ENCODE results near the gene ANTXR2.

ANTXR2 gene

DNA sequence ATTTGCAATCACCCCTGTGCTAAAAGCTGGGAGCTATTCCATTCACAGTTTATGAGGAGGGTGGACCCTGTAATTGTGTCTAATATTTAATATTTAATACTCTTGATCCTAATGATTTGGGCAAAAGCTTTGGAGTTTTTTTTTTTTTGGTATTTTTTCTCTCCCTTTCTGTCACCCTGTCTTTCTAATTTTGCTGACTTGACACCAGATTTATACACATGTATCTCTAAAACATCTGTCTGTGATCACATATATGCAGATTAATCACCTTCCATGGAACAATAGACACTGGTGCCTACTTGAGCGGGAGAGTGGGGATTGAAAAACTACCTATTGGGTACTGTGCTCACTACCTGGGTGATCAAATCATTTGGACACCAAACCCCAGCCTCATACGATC lies 18.7 kb upstream of the ANTXR2 start:
- no peak for DNase-seq

DNA sequence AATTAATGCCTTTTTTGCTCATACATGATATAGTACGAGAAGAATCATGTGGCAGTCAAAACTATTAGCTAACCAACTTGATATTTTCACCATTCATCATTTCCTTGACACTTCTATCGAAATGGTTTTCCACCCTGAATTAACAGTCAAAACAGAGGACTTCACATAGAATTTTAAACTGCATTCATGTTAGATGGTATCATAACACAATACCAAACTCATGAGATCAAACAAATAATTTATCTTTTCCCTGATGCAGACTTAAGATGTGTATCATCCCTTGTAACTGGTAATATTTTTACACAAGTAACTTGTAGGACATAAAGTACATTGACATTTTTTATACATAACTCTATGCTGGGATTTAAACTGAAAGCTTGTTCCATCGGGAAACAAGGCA lies 18.2 kb upstream of the ANTXR2 start:
- no peak for DNase-seq

DNA sequence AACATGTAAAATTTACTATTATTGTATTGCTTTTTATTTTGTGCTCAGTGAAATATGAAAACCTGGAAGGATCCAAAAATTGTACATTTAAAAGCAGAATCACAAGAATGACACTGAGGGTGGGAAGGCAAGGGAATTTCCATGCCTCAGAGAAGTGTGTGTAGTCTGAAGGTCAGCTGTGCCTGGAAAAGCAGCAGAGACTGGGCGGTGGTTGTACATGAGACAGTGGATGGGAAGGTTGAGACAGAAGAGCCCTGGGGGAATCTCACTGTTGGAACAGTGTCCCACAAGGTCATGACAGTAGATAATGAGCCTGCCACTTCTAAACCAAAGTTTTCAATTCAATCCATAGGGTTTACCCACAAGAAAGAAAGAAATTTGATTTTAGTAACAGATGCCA lies 17.1 kb upstream of the ANTXR2 start:
- no peak for DNase-seq

DNA sequence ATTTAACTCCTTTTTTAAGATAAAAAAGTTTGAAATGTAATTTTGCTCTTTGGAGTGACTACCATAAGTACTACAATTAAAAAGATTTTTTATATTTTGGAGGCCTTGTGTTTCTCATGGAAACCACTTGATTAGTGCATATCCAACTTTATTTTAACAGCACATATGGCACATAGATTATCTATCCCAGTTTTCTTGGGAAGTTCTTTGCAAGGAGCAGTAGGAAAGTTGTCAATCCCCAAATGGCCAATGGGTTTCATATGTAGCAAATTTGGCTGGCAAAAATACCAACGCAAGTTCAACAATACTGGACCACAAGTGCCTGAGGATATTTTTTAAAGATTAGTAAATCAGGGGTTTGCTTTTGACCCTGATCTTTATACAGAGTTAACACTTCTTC lies 15.4 kb upstream of the ANTXR2 start:
- no peak for DNase-seq

DNA sequence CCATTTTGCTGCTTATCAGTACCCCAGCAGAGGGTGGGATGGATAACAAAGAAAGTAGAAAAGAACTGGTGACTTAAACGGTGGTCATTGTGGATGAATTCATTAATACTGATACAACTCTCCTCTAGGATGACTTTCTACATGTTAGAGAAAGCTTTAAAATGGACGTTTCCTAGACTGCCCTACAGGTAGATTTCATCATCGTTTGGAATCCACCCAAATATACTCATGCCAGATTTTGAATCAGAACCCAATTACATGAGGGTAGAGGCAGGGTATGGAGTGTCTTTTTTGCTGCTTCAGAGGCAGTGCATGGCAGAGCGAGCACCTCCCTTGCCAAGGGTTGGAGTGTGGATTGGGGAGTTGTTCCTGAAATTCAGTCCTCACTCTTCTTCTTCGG lies 13.3 kb upstream of the ANTXR2 start:
- DNase-seq: no peak

DNA sequence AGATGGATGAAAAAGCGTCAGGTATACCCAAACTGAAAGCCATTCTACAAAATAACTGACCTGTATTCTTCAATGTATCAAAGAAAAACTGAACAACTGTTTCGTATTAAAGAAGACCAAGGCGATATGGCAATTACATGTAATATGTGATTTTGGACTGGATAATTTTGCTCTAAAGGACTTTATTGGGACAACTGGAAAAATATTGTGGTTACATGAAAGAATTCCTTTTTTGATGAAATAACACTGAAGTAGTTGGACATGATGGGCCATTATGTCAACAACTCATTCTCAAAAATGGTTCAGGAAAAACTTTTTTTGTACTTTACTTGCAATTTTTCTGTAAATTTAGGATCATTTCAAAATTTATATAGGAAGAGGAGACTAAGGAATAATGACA lies 12.1 kb upstream of the ANTXR2 start:
- no peak for DNase-seq

DNA sequence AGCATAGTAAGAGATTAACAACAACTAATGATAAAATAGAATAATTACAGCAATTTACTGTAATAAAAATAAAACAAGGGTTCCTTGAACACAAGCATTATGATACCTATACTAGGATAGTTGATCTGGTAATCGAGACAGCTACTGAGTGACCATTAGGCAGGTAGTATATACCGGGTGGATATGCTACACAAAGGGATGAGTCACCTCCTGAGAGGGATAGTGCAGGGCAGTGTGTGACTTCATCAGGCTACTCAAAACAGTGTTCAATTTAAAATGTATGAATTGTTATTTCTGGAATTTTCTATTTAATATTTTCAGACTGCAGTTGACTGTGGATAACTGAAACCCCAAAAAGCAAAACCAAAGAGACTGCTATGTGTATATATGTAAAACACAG lies 9.7 kb upstream of the ANTXR2 start:
- DNase-seq: no peak

DNA sequence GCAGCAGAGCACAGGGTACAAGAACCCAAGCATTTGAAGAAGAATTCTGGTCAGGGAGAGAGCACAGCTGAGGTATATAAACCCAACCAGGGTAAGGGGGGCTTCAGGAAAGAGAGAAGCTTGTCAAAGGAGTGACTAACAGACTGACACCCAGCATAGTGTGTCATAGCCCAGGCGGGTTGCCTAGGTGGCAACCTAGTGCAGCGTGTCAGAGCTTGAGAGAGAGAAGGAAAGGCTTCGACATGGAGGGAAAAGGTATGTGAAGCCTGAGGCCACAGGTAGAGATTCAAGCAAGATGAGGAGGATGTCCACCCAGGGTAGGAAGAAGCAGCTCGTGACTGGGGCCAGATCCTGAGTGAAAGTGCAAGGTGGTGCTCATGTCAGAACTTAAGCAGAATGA lies 8.5 kb upstream of the ANTXR2 start:
- no peak for DNase-seq

DNA sequence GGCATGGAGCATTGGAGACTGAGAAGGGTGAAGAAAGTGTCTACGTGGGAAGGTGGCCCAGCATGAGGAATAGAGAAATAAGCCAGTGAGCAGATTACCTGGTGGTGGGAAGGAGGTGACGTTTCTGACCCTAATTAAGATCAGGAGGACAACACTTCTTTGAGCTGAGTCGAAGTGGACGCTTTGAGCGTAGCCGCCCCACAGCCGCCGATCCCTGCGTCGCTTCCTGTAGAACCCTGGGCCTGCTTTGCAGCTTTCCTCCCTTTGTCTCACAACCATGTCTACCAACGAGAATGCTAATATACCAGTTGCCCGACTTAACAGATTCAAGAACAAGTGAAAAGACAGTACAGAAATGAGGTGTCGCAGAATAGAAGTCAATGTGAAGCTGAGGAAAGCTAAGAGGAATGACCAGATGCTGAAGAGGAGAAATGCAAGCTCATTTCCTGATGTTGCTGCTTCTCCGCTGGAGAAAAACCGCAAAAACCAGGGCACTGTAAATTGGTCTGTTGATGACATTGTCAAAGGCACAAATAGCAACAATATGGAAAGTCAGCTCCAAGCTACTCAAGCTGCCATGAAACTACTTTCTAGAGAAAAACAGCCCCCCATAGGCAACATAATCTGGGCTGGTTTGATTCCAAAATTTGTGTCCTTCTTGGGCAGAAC lies 6.4 kb upstream of the ANTXR2 start:
- DNase-seq: peak; percentile 40

DNA sequence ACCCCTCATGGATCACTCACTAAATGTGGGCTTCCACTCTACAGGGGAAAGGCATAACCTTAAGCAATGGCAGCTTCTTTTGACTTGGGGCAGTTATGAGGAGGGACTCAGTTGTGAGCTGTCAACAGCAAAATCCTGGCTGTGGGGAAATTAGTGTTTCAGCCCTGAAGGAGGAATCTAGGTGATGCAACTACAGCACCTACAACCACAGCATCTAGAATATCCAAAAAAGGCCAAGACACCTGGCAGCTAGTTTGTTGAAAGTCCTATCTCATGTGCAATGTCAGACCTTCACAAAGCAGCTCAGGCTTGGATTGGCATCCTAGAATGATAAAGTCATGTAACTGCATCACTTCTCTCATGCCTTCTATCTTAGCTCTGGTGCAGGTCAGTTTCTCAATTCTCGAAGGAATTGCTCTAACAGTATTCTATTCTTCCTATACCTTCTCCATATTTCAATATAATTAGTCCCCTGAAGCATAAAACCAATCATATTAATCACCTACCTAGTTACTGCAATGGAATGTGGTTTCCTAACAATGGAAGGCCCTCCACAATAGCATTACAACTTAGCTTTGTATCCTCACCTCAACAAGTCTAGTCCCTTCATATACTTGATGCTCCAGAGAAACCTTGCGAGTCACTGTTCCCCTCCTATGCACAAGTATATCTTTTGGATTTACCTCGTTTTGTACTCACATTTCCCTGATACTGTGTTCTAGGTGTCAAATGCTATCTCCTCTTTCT lies 5.5 kb upstream of the ANTXR2 start:
- DNase-seq: no peak

DNA sequence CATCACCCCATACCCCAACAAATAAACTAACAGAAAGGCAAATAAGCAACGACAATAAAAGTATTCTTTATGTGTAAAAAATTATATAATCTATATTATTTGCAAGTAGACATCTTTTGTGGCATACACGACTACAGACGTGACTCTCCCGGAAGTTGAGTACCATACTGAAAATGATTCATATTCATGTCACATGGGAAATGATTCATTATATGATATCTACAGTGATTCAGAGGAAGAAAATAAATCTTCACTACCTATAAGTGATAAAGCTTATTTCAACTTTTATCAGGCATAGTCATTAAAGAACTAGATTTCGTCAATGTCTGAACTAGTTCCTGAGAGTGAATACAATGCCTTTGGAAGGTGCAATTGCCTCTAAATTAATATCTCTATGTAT lies 4.6 kb upstream of the ANTXR2 start:
- DNase-seq: peak; percentile 82

DNA sequence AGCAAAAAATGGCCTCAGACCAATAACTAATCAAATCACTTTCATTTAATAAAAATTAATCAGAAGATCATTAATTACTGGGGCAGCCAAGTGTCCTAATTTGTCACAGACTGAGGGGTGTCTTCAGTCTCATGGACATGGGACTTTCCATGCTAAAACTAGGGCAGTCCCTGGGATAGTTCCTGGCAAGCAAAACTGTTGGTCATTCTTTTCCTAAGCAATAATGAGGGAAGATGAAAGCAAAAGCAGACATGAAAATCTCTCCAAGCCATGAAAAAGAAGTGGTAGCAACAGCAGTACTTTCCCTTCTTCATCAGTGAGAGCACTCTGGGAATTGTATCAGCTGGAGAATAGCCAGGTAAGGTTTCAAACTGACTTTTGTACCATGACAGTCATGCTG lies 3.7 kb upstream of the ANTXR2 start:
- DNase-seq: no peak

DNA sequence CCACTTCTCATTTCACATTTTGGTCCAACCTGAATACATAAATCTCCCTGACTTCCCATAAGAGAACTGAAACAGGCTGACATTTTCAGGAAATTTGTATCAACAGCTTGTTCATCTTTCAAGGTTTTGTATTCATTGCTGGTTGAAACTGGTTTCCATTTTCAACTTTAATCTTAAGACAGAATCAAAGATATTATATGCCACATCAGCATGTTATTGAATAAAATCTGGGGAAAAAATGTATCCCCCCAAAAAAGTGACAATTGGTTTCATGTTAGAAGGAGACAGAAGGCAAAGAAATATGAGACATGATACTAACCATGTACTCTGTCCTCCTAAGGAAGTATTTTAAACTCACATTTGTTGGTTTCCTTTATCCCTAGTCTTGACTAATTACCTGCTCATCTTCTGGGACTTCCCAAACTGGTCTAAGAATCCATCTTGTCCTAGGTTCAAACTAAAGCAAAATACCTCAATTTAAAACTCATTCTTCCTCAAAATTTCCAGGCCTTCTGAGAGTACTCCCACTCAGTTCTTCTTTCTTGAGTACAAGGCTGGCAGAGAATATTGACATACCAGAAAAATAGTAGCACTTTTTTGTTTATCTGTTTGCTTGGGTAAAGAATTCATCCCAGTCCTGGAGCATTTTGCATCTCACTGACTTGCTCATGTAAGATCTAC lies 3.1 kb upstream of the ANTXR2 start:
- DNase-seq: no peak

DNA sequence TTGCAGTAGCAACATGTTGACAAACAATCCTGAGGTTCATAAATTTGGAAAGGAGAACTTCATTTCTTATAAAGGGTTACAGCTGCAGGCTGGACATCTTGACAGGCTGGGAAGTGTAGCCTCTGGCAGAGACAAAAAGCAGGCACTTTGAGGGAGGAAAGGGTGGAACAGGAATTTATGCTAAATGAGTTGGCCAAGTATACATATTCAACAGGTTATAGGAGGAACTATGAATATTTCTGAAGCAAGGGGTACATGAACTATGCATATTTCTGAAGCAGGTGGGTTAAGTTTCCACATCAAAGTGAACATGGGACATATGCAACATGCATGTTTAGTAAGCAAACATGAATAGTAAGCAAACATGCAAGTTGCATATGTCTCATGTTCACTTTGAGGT lies 1.6 kb upstream of the ANTXR2 start:
- no peak for DNase-seq

DNA sequence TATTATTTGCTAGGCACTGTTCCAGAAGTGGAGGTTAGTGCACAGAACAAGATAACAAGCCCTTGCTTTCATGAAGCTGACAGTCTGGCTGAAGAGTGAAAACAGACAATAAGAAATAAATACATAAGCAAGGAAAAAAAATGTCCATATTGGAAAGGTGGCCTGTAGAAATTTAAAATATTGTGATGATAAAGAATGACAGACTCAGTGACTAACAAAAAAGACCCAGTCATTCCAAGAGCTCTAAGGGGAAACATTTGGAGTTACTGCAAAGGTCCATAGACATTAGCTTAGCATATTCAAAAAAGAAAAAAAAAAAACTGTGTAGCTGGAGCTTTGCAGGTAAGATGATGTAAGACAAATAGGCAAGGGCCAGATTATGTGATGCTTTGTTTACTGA lies 1.0 kb upstream of the ANTXR2 start:
- DNase-seq: peak; percentile 37

DNA sequence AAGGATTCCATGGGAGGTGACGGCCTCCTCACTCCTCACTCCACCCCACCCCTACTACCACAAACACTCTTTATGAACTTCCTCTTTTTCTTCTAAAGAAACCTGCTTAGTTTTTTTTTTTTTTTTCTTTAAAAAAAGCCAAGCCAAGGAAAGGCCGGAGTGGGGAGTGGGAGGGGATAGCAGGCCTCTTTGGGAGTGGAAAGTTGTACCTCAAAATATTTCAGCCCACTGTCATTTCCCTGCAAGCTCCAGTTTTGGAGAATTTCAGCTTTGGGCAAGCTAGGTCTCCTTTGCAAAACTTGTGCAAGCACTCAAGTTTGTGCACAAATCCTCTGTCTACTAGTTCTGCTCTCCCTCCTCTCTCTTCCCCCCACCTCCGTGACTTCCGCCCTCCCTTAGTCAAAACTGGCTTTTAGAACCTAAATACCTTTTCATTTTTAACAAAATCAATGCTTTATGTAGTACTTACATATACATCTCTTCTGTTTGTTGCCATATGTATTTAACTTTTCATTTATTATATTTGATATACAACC lies 512 bp upstream of the ANTXR2 start:
- DNase-seq: peak; percentile 69

DNA sequence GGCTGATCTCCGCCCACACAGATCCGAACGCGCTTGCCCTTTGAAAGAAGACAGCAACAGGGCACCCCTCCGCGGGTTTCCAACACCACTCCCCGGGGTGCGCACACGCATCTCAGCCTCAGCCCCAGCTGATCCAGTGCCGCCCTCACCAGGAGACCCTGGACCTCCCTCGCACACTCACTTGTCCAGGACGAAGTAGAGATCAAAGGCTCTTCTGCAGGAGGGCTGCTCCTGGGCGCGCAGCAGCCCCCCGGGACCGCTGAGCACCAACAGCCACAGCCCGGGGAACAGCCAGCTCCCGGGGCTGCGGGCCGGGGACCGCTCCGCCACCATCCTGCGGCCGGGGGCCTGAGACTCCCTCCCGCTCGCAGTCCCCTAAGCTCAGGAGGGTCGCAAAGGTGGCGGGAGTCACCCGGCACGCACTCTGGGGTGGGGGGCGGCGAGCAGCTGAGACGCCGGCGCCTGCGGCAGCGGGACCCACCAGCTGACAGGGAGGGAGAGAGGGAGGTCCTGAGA lies 743 bp downstream of the ANTXR2 start:
- DNase-seq: peak; percentile 64

DNA sequence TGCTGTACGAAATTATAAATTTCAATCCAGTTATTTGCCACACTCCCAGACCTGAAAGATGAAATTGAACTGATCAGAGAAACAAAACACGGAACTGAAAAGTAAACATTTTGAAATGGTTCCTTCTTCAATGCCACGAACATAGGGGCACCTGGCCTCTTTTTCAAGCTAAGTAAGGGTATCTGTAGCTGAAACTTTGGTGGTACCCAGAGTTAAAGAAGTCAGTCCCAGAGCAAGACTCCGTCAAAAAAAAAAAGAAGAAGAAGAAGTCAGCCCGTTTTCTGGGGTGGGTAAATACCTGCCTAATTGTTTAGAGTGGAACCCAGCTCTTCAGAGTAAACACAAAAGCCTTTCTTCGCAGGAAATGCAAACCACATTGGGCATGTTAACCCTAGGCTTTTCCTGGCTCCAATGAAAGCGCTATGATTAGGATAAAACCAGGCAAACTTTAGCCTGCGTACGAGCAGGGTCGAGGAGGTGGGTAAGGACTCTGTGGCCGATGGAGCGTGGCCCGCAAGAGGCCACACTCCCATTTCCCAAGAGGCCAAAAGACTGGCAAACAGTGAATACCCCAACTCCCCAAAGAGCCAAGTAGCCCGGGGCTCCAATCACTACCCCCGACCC lies 1.3 kb downstream of the ANTXR2 start:
- no peak for DNase-seq

DNA sequence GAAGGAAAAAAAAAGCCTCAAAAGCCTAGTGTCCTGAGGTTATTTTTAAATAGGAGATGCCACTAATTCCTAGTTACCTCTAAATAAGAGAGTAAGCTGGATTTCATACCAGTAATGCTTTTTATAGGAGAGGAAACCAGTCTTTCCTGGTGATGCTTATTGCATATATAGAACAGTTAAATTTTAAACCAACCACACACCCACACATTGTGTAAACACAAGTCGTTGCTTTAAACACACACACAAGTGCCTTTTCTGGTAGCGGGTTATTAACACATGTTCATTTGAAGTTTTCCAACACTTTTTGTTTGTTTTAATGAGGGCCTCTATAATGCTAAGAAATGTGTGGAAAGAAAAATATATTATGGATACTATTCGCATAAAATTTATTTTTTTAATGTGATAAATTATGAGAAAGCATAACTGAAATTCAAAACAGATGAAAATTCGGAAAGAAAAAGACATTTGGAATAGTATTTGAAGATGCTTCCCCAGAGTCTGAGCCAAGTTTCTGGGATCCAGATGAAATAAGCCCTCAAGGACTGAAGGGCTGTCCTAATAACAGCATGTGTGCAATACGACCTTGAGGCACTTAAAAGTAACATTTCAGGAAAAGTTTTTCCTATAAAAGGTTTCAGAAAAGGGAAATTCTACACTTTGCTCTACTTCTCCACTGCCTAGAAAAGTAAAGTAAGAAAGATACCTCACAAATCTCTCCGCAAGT lies 2.0 kb downstream of the ANTXR2 start:
- DNase-seq: no peak

DNA sequence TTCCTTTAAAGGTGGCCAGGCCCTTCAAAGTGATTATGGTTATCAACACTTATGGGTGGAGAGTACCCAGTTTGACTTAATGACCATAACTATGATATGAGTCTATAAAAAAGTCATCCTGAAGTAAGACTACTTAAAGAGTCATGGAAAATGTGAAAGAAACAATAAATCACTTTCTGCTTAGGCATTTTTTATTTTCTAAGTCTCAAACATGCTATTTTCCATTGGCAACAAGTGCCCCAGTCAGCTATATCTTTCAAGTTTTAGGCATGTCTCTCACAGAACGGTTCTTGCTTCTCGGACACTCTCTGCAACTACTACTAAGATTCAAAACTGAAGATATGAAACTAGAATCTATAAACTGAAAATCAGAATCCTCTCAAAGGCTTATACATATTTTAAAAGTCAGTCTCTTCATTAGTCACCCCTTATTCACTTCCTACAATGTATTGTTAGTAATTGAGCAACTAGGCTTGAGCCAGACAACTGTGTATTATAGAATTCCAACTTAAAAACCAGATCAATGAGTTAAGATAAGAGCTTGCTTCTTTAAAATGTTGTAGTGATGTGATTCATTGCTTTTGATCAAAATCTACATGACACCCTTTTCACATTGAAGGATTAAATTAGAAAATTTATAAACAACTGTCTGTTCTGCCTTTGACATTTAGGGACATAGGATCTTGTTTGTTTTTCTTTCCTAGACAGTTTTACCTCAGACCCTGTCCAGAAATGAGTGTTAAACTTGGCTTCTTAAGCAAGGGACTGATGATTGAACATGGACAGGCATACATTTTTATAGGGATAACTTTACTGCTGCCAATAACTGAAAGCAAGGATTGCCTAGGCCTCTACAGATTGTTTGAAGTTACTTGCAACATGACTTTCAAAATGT lies 2.9 kb downstream of the ANTXR2 start:
- peak; percentile 59 for DNase-seq

DNA sequence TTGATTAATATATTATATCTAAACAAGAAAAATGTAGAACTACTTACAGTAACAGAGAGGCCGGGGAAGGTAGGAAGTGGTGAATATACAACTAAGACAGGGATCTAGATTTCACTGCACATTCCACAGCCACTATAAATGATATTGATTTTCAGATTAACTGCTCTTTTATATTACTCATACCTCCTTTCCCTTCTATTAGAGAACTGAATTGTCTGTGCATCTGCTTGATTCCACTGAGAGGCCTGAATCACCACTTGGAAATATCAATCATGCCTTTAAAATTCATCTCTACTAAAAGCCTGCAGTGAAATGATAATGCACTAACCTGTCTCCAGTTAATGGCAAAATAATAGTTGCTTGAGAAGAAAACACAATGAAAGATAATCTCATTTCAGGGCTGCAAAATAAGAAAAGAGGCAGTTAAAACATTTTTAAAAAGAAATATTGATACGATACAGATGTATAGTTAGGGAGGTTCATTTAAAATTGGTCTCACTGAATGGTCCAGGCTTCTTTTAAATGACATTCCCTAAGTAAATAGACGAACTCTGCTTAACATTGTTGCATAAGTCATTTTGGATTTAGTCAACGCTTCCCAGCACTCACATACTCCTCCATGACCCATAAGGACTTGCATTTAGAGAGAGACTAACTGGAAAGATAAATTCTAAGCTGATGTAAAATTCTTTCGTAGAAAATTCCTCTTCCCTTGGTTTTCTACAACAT lies 3.8 kb downstream of the ANTXR2 start:
- peak; percentile 66 for DNase-seq

Data from activated CD4-positive, alpha-beta T cell treated with anti-CD3 and anti-CD28 coated beads, Interleukin-2, amount 50 U/mL, for 16 hours (primary cell).